ENCODE data around the gene FRAS1. TPM values are rescaled to one million over a fixed set of nuclear protein-coding genes. Genes with fewer than 3 reads are reported as not detected.

Gene FRAS1
- total RNA-seq, 2 experiments from 2014 or later: 0.23 to 0.53 TPM

DNA sequence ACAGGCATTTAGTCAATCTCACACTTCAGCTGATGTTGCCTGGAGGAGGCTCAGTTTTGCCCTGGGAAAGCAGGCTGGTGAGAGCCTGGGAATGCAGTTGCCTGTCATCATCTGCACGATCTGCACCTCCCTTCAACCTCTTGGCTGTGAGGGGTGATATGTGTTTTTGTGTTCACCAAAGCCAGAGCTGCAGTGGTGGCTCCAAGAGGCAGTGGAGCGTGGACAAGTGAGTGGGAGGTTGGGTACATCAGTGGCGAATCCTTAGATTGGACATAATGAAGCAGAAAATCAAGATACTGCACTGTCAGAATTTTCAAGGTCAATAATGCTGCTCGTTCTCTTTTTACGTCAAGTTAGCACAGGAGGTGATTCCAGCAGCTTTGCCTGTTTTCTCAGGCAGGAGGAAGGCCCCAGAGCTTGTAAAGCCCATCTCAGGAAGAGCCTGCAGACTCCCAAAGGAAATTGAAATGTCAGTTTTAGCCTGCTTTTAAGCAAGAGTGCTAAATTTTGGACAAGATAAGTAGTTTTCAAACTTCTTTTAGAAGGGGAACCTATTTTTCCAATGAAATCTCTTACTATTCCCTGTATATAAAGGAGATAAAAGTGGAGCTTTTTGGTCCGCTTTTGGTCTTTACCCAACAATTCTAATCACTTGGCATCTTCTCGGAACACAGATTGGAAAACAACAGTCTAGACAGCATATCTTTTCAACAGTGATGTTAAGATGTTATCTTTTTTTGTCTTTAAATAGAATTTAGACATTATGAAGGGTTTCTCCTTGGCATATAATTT lies 92.8 kb downstream of the FRAS1 start:
- H3K9me3 Mint-ChIP-seq: no peaks in the 10 kb centered on the region
- H3K4me3 Mint-ChIP-seq: no peak overlapping the region
- H3K27me3 Mint-ChIP-seq: peaks cover 19% of the 10 kb centered on the region
- H3K27ac Mint-ChIP-seq: no peak overlapping the region
- ATAC-seq (ENCODE audit: low read depth) (no peak), DNase-seq (no peak)
- POLR2A ChIA-PET: no interaction called here
- no peaks in the 10 kb centered on the region for H3K4me1 Mint-ChIP-seq
- no peaks in the 10 kb centered on the region for H3K36me3 Mint-ChIP-seq

DNA sequence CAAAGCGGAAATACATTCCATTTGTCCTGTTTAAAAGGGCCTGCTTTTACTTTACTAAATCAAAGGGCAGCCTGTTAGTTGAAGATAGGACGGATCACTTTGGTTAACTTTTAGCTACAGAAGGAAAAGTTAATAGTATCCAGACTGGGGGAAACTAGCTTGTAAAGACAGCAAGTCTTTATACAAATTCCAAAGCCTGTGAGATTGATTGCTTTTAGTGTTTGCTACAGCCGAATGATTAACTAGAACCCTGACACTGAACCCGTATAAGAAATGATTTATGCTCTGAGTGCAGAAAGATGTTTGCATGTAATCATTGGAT lies 93.4 kb downstream of the FRAS1 start:
- H3K4me1 Mint-ChIP-seq: no peaks in the 10 kb centered on the region
- peaks cover 19% of the 10 kb centered on the region for H3K27me3 Mint-ChIP-seq
- no peaks in the 10 kb centered on the region for H3K36me3 Mint-ChIP-seq
- H3K9me3 Mint-ChIP-seq: no peaks in the 10 kb centered on the region
- ATAC-seq (ENCODE audit: low read depth): no peak
- H3K27ac Mint-ChIP-seq: no peak overlapping the region
- DNase-seq: no peak
- POLR2A ChIA-PET: no interaction called here
- H3K4me3 Mint-ChIP-seq: no peak overlapping the region

DNA sequence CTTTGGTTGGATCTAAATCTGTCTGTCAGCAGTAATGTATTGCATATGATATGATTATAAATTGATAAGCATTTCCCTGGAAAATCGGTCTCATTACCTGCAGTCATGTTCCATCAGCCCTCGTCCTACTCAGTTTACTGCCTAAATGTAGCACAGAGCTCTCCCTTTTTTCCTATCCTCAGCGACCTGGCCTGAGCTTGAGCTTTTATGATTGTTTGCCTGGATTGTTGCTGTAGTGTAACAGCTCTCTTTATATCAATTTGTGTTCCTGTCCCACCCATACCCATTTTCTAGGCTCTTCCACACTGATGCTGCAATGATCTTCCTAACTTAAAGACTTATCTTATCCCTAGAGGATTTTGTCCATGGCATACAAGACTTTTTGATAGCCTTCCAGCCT lies 95.7 kb downstream of the FRAS1 start:
- H3K36me3 Mint-ChIP-seq: no peaks in the 10 kb centered on the region
- H3K27ac Mint-ChIP-seq: no peak overlapping the region
- peaks cover 16% of the 10 kb centered on the region for H3K27me3 Mint-ChIP-seq
- DNase-seq (no peak), ATAC-seq (ENCODE audit: low read depth) (no peak)
- POLR2A ChIA-PET: no interaction called here
- no peaks in the 10 kb centered on the region for H3K9me3 Mint-ChIP-seq
- no peaks in the 10 kb centered on the region for H3K4me1 Mint-ChIP-seq
- H3K4me3 Mint-ChIP-seq: no peak overlapping the region

DNA sequence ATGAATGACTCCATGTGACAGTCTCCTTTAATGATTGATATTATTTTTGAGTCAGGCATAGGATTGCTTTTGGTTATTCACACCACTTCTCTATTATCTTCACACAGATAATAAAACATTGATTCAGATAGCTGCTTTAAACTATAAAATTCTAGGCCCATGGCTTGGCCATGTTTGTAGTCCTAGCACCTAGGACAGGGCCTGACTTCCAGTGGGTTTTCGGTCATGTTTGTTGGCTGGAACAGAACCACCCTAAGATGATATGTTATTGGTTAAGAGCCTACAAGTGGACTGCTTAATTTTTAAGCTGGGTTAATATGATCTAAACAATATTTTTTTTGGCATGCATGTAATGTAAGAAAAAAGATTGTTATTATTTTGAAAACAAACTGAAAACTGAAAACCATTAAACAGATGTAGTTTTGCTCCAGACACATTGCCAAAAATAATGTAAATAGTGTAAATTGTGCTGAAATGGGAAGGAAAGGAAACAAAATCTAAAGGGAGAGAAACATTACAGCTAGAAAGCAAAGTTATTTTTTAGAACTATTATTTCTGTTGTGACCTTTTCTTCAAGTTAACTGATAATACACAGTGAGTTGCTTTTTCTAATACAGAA lies 98.0 kb downstream of the FRAS1 start:
- POLR2A ChIA-PET: no interaction called here
- H3K9me3 Mint-ChIP-seq: peaks cover 1% of the 10 kb centered on the region
- H3K27me3 Mint-ChIP-seq: peaks cover 22% of the 10 kb centered on the region
- ATAC-seq (ENCODE audit: low read depth) (no peak), DNase-seq (no peak)
- H3K27ac Mint-ChIP-seq: no peak overlapping the region
- H3K4me1 Mint-ChIP-seq: no peaks in the 10 kb centered on the region
- no peak overlapping the region for H3K4me3 Mint-ChIP-seq
- no peaks in the 10 kb centered on the region for H3K36me3 Mint-ChIP-seq

DNA sequence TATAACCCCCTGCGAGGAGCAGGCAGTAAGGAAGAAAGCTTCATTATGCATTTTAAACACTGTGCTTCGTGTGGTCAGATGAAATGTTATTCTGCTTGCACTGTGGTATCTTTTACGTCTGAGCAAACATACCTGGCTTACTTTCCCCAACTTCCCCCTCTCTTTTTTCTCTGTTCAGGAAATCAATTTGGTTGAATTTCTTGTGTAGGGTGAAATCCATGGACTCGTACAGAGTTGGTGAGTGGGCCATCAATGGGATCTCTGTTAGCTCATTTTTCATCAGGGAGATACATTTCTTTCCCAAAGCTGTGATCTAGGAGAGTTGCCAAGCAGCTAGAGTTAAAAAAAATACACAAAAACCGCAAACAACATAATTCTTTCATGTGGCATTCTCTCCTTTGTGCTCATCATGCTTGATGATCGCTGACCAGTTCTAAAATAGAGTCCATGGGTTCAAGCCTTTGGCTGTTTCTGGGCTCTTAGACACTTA lies 98.5 kb downstream of the FRAS1 start:
- Mint-ChIP-seq H3K9me3 (peaks cover 3% of the 10 kb centered on the region), H3K27ac (no peak overlapping the region), H3K36me3 (no peaks in the 10 kb centered on the region), H3K27me3 (peaks cover 25% of the 10 kb centered on the region), H3K4me1 (no peaks in the 10 kb centered on the region), H3K4me3 (no peak overlapping the region)
- ATAC-seq (ENCODE audit: low read depth) (no peak), DNase-seq (no peak)
- POLR2A ChIA-PET: no interaction called here

DNA sequence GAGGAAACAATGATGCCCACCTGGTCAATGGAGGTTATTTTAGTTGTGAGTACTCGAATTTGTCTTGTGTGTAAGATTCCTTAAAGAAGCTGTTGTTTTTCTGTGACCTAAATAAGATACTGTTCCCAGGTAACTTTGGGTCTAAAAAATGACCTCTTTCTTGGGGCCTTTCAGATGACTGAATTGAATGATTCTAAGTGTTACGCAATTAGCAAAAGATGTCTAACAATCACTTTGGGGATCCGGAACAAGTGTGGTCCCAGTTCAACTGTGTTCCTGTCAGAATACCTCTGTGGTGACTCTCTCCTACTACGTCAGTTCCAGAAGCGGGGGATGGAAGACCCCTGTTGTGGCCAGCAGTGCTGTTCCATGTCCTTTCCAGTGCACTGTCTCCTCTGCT lies 99.4 kb downstream of the FRAS1 start:
- Mint-ChIP-seq H3K4me1 (no peaks in the 10 kb centered on the region), H3K4me3 (no peak overlapping the region), H3K9me3 (peaks cover 3% of the 10 kb centered on the region), H3K36me3 (no peaks in the 10 kb centered on the region), H3K27ac (no peak overlapping the region), H3K27me3 (peaks cover 28% of the 10 kb centered on the region)
- no peak for ATAC-seq (ENCODE audit: low read depth)
- POLR2A ChIA-PET: no interaction called here
- DNase-seq: no peak

DNA sequence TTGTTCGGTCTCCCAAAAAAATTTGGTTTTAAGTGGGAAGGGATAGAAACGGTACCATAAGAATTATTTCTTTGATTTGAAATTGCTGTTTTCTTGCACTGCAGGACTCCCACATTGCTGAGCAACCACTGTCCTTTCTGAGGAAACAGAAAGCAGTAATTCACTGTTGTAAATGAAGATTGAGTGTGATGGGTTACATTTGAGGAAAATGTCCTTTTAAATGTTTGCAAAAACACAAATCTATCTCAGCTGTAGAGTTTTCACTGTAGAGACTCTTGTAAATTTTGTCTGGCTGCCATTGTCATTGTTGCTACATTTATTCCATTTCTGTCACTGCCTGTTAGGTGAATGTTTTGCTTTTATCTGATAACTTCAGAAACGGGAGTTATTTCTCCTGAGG lies 105.2 kb downstream of the FRAS1 start:
- Mint-ChIP-seq H3K4me1 (peaks cover 6% of the 10 kb centered on the region), H3K27me3 (peaks cover 57% of the 10 kb centered on the region), H3K4me3 (no peak overlapping the region), H3K27ac (no peak overlapping the region), H3K36me3 (no peaks in the 10 kb centered on the region), H3K9me3 (peaks cover 3% of the 10 kb centered on the region)
- ATAC-seq (ENCODE audit: low read depth) (no peak), DNase-seq (no peak)
- POLR2A ChIA-PET: no interaction called here

DNA sequence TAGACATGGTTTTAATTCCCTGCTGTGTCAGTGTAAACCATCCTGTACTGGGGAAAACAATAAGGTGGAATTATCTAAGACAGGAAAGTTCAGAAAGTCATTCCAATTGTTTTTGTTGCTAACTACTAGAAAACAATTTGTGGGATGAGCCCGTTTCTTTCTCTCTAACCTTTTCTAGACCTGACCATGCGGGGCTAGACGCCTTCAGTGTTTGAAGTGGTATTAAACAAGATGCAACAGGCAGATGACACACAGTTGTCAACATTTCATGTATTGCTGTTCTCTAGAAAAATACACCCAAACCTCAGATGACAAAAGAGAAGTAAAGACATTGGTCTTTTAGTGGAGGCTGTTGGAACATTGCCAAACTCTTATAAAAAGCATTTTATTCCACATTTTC lies 105.7 kb downstream of the FRAS1 start:
- POLR2A ChIA-PET: no interaction called here
- H3K27ac Mint-ChIP-seq: no peak overlapping the region
- DNase-seq: no peak
- no peaks in the 10 kb centered on the region for H3K36me3 Mint-ChIP-seq
- H3K4me3 Mint-ChIP-seq: no peak overlapping the region
- peaks cover 56% of the 10 kb centered on the region for H3K27me3 Mint-ChIP-seq
- peaks cover 6% of the 10 kb centered on the region for H3K4me1 Mint-ChIP-seq
- no peak for ATAC-seq (ENCODE audit: low read depth)
- peaks cover 3% of the 10 kb centered on the region for H3K9me3 Mint-ChIP-seq

DNA sequence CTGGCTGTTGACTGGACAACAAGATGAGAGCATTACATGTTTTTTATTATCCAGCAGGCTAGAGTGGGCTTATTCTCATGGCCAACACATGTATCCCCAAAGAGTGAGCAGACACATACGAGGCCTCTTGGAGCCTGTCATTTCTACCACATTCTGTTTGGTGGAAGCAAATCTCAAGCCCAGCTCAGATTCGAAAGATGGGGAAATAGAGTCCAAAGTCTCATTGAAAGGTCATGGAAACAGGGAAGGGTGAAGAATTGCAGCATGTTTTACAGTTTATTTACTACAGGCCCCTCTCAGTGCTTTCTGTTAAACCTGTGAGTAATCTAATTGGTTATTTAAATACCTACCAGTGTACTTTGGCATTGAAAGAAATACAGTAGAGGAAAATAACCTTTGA lies 108.6 kb downstream of the FRAS1 start:
- ATAC-seq (ENCODE audit: low read depth) (no peak), DNase-seq (no peak)
- POLR2A ChIA-PET: no interaction called here
- H3K9me3 Mint-ChIP-seq: no peaks in the 10 kb centered on the region
- peaks cover 55% of the 10 kb centered on the region for H3K27me3 Mint-ChIP-seq
- H3K27ac Mint-ChIP-seq: no peak overlapping the region
- H3K4me3 Mint-ChIP-seq: no peak overlapping the region
- peaks cover 6% of the 10 kb centered on the region for H3K4me1 Mint-ChIP-seq
- no peaks in the 10 kb centered on the region for H3K36me3 Mint-ChIP-seq

DNA sequence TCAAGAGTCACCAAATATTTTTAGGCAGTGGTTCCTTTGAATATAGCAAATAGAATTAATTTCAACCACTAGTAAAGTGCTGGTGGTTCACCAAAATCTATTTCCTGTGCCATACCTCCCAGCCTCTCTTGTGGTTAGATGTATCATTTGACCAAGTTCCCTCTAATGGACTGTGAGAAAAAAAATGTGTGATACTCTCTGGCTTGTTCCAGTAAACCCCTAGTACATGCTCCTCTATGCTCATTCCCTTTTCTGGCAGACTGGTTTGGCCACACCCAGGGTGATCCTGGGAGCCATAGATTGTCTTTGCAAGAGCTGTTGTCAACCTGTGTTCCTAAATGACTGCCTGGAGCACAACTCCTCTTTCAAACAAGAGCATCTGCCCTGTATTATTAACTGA lies 109.5 kb downstream of the FRAS1 start:
- ATAC-seq (ENCODE audit: low read depth): peak; percentile 39
- POLR2A ChIA-PET: no interaction called here
- H3K27ac Mint-ChIP-seq: no peak overlapping the region

DNA sequence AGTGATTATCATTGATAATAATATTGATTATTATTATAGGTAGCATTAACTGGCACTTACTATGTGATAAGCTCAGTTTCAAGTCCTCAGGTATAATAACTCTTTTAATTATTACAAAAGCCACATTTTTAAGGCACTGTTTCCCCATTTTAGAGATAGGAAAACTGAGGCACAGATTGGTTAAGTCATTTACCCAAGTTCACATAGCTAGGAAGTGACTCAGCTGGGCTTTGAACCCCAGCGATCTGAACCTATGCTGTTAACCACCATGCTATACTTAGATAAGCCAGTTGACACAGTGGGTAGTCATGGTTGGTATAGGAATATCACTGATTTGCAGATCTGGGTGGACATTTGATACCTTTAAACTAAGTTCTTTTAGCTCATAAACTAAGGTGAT lies 110.4 kb downstream of the FRAS1 start:
- ATAC-seq (ENCODE audit: low read depth): no peak
- no peak for DNase-seq
- Mint-ChIP-seq H3K4me3 (no peak overlapping the region), H3K4me1 (peaks cover 6% of the 10 kb centered on the region), H3K36me3 (no peaks in the 10 kb centered on the region), H3K27me3 (peaks cover 56% of the 10 kb centered on the region), H3K27ac (no peak overlapping the region), H3K9me3 (no peaks in the 10 kb centered on the region)
- POLR2A ChIA-PET: no interaction called here

More for the DNA sequence above, 109.5 kb downstream of the FRAS1 start:
- no peak for DNase-seq
- Mint-ChIP-seq H3K36me3 (no peaks in the 10 kb centered on the region), H3K27me3 (peaks cover 58% of the 10 kb centered on the region), H3K4me1 (peaks cover 6% of the 10 kb centered on the region), H3K9me3 (no peaks in the 10 kb centered on the region), H3K4me3 (no peak overlapping the region)

DNA sequence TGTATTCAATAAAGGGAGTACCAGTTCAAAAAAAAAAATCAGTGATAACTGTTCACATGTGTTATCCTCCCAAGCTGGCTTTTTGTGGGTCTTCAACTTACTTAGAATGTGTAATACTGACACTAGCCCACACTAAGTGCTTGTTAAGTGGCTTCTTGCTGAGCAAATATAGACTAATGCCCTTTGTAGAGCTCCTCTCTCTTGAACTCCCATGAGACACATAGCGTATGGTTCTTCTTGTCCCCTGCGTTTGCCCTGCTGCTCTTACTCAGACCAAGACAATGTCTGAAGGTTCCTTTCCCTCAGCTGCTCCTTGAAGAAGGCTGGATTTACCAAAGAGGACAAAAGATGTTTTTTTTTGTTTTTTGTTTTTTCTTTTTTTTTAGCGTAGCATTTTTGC lies 110.9 kb downstream of the FRAS1 start:
- no peak overlapping the region for H3K27ac Mint-ChIP-seq
- H3K4me3 Mint-ChIP-seq: no peak overlapping the region
- H3K9me3 Mint-ChIP-seq: no peaks in the 10 kb centered on the region
- H3K27me3 Mint-ChIP-seq: peaks cover 52% of the 10 kb centered on the region
- POLR2A ChIA-PET: no interaction called here
- H3K4me1 Mint-ChIP-seq: peaks cover 6% of the 10 kb centered on the region
- no peaks in the 10 kb centered on the region for H3K36me3 Mint-ChIP-seq
- no peak for ATAC-seq (ENCODE audit: low read depth)
- no peak for DNase-seq

DNA sequence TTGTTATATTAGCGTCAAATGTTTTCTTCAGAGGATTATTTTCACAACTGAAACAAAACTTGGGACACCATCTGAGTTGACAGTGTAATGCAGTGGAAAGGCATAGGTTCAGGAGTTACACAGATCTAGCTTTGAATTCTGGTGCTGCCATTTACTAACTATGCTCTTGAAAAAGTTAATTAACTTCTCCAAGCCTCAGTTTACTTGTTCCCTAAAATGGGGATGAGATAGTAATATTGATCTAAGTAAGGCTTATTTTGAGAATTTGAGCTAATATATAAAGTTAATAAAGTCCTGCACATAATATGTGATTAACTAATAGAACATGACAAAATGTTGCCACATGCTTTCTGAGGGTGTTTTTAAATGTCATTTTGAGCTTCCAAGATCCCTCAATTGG lies 112.6 kb downstream of the FRAS1 start:
- DNase-seq: no peak
- H3K9me3 Mint-ChIP-seq: no peaks in the 10 kb centered on the region
- no peaks in the 10 kb centered on the region for H3K36me3 Mint-ChIP-seq
- no peak overlapping the region for H3K27ac Mint-ChIP-seq
- no peak overlapping the region for H3K4me3 Mint-ChIP-seq
- H3K27me3 Mint-ChIP-seq: peaks cover 41% of the 10 kb centered on the region
- no peak for ATAC-seq (ENCODE audit: low read depth)
- POLR2A ChIA-PET: no interaction called here
- H3K4me1 Mint-ChIP-seq: peaks cover 6% of the 10 kb centered on the region

DNA sequence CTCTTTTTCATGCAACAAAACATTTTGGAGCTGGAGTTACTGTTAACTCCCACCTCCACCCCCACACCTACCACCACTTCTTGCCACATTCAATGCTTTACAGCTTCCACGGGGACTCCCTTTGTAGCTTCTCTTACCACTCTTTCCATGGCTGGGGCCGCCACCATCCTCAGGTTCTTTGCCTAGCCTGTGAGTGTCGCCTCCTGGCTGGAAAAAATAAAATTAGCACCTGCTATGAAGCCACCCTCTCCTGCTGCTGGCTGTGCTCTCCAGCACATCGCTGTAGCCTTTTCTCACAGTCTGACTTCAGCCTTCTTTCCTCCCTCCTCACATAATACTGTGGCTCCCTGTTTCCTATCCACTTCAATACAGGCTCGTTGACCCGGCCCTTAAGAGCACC lies 114.4 kb downstream of the FRAS1 start:
- peaks cover 36% of the 10 kb centered on the region for H3K27me3 Mint-ChIP-seq
- no peak overlapping the region for H3K4me3 Mint-ChIP-seq
- POLR2A ChIA-PET: no interaction called here
- H3K27ac Mint-ChIP-seq: no peak overlapping the region
- no peak for ATAC-seq (ENCODE audit: low read depth)
- no peaks in the 10 kb centered on the region for H3K36me3 Mint-ChIP-seq
- no peak for DNase-seq
- H3K4me1 Mint-ChIP-seq: peaks cover 6% of the 10 kb centered on the region
- H3K9me3 Mint-ChIP-seq: no peaks in the 10 kb centered on the region

Measured in activated naive CD8-positive, alpha-beta T cell treated with anti-CD3 and anti-CD28 coated beads, Interleukin-2, amount 10 ng/mL, durations not matched to agents 7 days and 5 days (primary cell).